GM20000 (cell line): ENCODE measurements around the gene CLIC3.

Source experiments
- DNase-seq: peaks from one replicate; pipeline ENCODE4 v3.0.0; 2012; ENCODE audit warnings: low spot score
- TF ChIP-seq, protein P1 (sequence below): IDR thresholded peaks from 2 replicates; pipeline ENCODE4 v1.5.1; 2012; ENCODE audit warnings: mild to moderate bottlenecking, control low read depth; ENCODE audit errors: extremely low read depth, missing control alignments

Gene CLIC3

DNA sequence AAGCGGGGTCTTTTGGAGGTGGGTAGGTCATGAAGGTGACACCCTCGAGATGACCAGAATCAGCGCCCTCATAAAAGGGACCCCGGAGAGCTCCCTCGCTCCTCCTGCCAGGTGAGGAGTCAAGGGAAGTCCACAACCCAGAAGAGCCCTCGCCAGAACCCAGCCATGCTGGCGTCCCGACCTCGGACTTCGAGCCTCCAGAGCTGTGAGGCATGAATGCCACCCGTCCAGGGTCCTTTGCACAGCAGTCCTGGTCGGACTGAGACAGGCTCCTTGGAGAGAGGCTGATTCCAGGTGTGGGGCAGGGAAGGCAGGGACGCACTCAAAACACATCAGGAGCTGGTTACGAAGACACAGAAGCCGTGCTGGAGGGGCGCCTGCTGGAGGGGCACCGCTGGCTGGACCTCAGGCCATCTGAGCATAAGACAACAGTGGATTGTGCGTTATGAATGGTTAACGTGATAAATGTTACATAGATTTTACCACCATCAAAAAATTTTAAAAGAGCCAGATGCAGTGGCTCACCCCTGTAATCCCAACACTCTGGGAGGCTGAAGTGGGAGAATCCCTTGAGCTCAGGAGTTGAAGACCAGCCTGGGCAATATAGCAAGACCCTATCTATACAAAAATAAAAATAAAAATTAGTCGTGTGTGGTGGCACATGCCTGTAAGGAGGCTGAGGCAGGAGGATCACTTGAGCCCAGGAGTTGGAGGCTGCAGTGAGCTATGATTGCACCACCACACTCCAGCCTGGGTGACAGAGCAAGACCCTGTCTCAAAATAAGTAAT is 5.7 kb upstream of the CLIC3 start:
- no peak for DNase-seq
- TF ChIP-seq, protein P1, sequence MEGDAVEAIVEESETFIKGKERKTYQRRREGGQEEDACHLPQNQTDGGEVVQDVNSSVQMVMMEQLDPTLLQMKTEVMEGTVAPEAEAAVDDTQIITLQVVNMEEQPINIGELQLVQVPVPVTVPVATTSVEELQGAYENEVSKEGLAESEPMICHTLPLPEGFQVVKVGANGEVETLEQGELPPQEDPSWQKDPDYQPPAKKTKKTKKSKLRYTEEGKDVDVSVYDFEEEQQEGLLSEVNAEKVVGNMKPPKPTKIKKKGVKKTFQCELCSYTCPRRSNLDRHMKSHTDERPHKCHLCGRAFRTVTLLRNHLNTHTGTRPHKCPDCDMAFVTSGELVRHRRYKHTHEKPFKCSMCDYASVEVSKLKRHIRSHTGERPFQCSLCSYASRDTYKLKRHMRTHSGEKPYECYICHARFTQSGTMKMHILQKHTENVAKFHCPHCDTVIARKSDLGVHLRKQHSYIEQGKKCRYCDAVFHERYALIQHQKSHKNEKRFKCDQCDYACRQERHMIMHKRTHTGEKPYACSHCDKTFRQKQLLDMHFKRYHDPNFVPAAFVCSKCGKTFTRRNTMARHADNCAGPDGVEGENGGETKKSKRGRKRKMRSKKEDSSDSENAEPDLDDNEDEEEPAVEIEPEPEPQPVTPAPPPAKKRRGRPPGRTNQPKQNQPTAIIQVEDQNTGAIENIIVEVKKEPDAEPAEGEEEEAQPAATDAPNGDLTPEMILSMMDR: no peak

DNA sequence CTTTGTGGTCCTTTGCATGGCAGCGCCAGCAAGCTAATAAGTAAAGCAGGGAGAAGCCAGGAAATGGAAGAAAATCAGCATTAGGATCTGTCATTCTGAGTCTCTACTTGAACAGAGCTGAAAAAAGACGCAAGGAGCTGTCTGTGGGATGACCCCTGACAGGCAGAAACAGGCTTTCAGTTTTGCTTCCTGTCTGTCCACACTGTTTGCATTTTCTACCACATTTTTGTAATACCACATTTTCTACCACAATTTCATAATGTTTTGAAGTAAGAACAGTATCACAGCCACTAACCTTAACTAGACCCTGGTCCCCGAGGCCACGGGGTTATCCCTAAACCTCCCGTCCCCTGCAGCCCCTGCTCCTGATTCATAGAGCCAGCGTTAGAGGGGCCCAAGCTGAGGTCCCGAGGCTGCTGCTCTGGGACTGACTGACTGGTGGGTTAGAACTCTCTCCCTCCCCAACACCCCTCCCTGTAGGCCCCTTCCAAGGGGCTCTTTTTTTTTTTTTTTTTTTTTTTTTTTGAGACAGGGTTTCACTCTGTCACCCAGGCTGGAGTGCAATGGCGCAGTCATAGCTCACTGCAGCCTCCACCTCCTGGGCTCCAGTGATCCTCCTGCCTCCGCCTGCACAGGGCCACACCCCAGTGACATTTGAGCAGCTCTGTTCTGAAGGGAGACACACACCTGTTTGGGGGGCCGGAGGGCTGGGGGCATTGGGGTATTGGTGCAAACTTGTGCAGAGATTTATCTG is 4.0 kb upstream of the CLIC3 start:
- TF ChIP-seq, protein P1: no peak
- peak; percentile 91 for DNase-seq

DNA sequence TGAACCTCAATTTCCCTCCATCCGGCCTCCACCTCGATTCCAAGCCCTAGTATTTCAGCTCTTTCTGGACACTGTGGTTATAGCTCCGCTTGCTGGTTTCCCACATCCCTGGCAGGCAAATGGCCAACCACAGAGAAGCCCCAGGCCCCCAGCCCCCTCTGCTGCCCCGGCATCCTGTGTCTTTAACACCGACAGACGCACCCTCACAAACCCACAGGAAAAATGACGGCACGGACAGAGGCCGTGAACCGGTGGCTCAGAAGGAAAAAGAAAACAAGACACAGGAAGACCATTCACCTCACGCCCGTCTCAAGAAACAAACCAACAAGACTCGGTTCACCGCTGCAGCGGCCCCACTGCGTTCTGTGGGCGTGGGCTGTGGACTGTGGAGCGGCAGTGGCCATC is 1.5 kb upstream of the CLIC3 start:
- TF ChIP-seq, protein P1: no peak
- no peak for DNase-seq

DNA sequence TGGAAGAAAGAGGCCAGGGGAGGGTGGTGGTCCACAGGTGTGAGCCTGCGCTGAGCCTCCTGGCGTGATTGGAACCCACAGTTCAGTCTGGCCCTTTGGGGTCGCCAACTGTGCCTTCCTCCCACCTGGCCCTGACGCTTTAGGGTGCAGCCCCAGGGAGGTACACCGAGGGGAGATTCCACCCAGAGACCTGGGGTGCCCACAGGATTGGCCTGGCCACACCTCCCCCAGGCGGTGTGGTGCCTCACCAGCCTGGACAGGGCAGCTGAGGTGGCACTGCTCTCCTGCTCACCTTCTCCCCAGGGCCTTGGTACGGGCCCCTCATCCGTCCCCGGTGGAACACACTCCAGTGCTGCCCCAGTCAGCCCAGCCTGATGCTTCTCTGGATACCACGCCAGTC is 1.0 kb upstream of the CLIC3 start:
- DNase-seq: no peak
- TF ChIP-seq, protein P1: no peak

DNA sequence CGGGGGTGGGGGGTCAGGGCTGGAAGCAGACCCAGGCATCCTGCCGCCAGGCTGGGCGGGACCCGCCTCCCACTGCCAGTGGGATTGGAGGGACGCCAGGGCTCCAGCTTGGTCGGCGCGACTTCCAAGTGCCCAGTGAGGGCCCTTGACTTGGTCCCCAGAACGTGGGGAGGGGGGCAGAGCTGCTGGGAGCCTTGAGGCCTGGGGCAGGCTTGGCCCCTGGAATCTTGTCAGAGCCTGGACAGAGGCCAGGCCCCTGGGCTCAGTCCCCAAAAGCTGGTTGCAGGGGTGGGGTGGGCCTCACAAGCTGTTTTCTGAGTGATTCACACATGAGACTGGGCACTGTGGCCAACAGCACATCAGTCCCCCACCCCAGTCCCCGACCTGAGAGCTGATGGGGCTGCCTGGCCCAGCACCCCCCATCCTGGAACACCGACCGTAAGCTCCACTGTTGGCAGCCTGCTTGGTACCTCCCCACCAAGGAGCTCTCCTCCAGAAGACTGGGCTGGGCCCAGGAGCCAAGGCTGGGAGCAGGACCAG is 526 bp downstream of the CLIC3 start:
- TF ChIP-seq, protein P1: no peak
- no peak for DNase-seq

DNA sequence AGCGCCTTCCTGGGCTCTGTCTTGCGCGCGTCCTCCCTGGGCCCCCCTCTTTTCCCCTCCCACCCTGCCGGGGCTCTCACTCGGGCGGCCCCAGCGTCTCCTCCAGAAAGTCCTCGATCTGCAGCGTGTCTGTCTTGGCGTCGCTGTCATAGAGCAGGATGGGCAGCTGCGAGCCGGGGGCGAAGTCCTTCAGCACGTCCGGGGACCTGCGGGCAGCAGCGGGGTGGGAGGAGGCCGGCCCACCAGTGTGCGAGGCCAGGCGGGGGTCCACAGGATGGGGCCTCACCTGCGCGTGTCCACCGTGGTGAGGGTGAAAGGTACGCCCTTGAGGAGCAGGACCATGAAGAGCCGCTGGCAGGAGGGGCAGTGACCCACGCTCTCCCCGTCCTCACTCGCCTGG is 1.0 kb downstream of the CLIC3 start:
- no peak for DNase-seq
- TF ChIP-seq, protein P1: no peak

DNA sequence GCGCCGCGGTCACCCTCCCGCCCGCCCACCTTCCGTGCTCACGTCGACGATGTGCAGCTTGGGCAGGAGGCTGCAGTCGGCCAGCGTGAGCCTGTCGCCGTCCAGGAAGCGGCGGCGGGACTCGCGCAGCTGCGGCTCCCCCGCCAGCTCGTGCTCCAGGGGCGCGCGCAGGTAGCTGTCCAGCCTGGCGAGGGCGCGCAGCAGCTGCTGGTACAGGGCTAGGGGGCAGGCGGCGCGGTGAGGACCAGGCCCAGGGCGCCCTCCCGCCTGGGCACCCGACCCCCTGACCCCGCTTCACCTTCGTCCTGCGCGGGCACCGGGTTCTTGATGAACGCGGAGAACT is 1.5 kb downstream of the CLIC3 start:
- TF ChIP-seq, protein P1: no peak
- DNase-seq: no peak
